ENCODE results near the gene CUL2.
"Not testable (repeated sequence)": the region's sequence is repeated elsewhere in the genome, so short reads cannot be mapped to it uniquely, and the experiment has no call there.

The CUL2 gene

DNA sequence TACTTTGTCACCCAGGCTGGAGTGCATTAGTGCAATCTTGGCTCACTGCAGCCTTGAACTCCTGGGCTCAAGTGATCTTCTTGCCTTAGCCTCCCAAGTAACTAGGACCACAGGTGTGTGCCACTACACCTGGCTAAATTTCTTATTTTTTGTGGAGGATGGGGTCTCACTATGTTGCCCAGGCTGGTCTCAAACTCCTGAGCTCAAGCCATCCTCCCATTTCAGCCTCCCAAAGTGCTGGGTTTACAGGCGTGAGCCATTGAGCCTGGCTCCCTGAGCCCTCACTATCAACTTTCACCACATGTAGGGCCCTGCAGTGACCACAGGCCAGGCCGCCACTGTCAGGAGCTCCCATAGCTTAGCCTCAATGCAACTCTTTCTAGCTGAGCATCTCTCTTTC lies 110.2 kb downstream of the CUL2 start:
- peaks cover 2 to 4% (median 3%) of the 10 kb centered on the region in 3 donors for H3K9me3 ChIP-seq
- no peaks in the 10 kb centered on the region for H3K27me3 ChIP-seq
- no peak overlapping the region for H3K27ac ChIP-seq
- intact Hi-C loops (cut with DNase I; ENCODE audit: low total_unique reads) = no loop called here
- TF ChIP-seq, protein P1, sequence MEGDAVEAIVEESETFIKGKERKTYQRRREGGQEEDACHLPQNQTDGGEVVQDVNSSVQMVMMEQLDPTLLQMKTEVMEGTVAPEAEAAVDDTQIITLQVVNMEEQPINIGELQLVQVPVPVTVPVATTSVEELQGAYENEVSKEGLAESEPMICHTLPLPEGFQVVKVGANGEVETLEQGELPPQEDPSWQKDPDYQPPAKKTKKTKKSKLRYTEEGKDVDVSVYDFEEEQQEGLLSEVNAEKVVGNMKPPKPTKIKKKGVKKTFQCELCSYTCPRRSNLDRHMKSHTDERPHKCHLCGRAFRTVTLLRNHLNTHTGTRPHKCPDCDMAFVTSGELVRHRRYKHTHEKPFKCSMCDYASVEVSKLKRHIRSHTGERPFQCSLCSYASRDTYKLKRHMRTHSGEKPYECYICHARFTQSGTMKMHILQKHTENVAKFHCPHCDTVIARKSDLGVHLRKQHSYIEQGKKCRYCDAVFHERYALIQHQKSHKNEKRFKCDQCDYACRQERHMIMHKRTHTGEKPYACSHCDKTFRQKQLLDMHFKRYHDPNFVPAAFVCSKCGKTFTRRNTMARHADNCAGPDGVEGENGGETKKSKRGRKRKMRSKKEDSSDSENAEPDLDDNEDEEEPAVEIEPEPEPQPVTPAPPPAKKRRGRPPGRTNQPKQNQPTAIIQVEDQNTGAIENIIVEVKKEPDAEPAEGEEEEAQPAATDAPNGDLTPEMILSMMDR (IDR thresholded peaks at IDR 0.05) = no peak
- no peak overlapping the region for H3K4me3 ChIP-seq
- no peak for DNase-seq
- no peaks in the 10 kb centered on the region for H3K36me3 ChIP-seq
- no peaks in the 10 kb centered on the region for H3K4me1 ChIP-seq

DNA sequence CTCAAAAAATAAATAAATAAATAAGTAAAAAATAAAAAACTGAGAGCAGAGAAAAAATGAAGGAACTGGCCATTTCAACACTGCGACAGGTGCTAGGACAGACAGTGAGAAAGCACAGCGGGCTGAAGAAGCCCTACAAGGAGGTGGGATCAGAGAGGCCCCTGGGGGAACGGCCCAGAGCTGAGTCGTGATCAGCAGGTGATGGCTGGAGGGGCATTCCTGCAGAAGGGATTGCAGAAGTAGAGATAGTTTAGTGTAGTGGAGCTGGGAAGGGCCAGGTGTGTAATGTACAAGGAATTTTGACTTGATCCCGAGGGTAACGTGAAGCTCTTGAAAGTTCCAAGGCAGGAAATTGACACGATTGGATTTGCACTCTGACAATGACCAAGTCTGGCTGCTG lies 112.1 kb downstream of the CUL2 start:
- Histone ChIP-seq H3K4me1 (peaks cover 0 to 5% (median 0%) of the 10 kb centered on the region in 4 donors), H3K4me3 (no peak overlapping the region), H3K36me3 (no peaks in the 10 kb centered on the region), H3K9me3 (peaks cover 0 to 3% (median 0%) of the 10 kb centered on the region in 3 donors), H3K27me3 (no peaks in the 10 kb centered on the region), H3K27ac (no peak overlapping the region)
- intact Hi-C loops (cut with DNase I; ENCODE audit: low total_unique reads) = no loop called here
- TF ChIP-seq, protein P1 (IDR thresholded peaks at IDR 0.05) = no peak
- DNase-seq = no peak

DNA sequence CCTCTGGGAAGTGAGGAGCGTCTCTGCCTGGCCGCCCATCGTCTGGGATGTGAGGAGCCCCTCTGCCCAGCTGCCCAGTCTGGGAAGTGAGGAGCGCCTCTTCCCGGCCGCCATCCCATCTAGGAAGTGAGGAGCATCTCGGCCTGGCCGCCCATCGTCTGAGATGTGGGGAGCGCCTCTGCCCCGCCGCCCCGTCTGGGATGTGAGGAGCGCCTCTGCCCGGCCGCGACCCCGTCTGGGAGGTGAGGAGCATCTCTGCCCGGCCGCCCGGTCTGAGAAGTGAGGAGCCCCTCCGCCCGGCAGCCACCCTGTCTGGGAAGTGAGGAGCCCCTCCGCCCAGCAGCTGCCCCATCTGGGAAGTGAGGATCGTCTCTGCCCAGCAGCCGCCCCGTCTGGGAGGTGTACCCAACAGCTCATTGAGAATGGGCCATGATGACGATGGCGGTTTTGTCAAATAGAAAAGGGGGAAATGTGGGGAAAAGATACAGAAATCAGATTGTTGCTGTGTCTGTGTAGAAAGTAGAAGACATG lies 113.7 kb downstream of the CUL2 start:
- intact Hi-C loops (cut with DNase I; ENCODE audit: low total_unique reads); H3K27ac ChIP-seq; H3K9me3 ChIP-seq; H3K36me3 ChIP-seq; DNase-seq; H3K27me3 ChIP-seq; H3K4me3 ChIP-seq: not testable (repeated sequence)
- H3K4me1 ChIP-seq = peaks cover 0 to 14% (median 3%) of the 10 kb centered on the region in 4 donors

DNA sequence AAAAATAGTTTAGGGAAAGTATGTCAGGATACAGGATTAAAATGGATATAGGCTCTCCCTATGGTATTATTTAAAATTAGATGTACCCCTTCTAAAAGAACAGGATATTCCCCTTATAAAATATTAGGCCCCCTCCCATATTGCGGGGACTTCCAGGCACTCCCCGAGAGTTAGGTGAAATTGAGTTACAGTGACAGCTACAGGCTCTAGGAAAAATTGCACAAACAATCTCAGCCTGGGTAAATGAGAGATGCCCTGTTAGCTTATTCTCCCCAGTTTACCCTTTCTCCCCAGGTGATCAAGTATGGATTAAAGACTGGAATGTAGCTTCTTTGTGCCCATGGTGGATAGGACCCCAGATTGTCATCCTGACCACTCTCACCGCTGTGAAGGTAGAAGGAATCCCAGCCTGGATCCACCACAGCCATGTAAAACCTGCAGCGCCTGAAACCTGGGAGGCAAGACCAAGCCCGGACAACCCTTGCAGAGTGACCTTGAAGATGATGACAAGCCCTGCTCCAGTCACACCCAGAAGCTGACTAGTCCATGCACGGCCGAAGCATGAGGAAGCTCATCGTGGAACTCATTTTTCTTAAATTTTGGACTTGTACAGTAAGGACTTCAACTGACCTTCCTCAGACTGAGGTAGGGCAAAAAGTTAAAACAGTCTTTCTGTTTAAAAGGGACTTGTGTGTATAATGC lies 115.6 kb downstream of the CUL2 start:
- H3K4me3 ChIP-seq; H3K9me3 ChIP-seq; H3K36me3 ChIP-seq; H3K27ac ChIP-seq; H3K27me3 ChIP-seq; intact Hi-C loops (cut with DNase I; ENCODE audit: low total_unique reads): not testable (repeated sequence)
- peak in 1 of 2 donors; percentile 24 for DNase-seq
- peaks cover 0 to 15% (median 5%) of the 10 kb centered on the region in 4 donors for H3K4me1 ChIP-seq

DNA sequence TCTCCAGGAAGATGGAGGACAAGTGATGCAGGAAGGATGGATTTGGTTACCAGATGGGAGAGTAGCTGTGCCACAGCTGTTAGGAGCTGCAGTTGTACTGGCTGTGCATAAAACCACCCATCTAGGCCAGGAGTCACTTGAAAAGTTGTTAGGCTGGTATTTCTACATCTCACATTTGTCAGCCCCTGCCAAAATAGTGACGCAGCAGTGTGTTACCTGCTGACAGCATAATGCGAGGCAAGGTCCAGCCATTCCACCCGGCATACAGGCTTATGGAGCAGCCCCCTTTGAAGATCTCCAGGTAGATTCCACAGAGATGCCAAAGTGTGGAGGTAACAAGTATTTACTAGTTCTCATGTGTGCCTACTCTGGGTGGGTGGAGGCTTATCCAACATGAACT lies 116.4 kb downstream of the CUL2 start:
- H3K4me3 ChIP-seq; H3K27me3 ChIP-seq; H3K36me3 ChIP-seq; H3K27ac ChIP-seq; H3K9me3 ChIP-seq; DNase-seq; intact Hi-C loops (cut with DNase I; ENCODE audit: low total_unique reads): not testable (repeated sequence)
- H3K4me1 ChIP-seq = peaks cover 0 to 15% (median 5%) of the 10 kb centered on the region in 4 donors

DNA sequence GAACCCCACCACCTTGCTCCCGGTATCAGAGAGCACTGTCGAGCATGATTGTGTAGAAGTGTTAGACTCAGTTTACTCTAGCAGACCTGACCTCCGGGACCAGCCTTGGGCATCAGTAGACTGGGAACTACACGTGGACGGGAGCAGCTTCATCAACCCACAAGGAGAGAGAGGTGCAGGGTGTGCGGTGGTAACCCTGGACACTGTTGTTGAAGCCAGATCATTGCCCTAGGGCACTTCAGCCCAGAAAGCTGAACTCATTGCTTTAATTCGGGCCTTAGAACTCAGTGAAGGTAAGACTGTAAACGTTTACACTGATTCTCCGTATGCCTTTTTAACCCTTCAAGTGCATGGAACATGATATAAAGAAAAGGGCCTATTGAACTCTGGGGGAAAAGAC lies 117.0 kb downstream of the CUL2 start:
- H3K4me3 ChIP-seq; H3K36me3 ChIP-seq; H3K27me3 ChIP-seq; H3K27ac ChIP-seq; intact Hi-C loops (cut with DNase I; ENCODE audit: low total_unique reads); H3K9me3 ChIP-seq; DNase-seq: not testable (repeated sequence)
- H3K4me1 ChIP-seq = peaks cover 0 to 15% (median 5%) of the 10 kb centered on the region in 4 donors

DNA sequence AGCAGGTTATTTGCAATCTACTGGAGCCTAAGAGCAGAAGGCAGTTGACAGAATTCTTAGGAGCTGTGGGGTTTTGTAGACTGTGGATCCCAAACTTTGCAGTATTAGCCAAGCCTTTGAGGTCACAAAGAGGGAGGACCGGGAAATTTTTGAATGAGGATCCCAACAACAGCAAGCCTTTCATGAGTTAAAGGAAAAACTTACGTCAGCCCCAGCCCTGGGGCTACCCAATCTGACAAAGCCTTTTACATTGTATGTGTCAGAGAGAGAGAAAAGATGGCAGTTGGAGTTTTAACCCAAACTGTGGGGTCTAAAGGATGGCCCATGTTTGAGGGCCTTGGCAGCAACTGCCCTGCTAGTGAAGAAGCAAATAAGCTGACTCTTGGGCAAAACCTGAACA lies 117.5 kb downstream of the CUL2 start:
- H3K4me3 ChIP-seq; DNase-seq; H3K27me3 ChIP-seq; intact Hi-C loops (cut with DNase I; ENCODE audit: low total_unique reads); H3K9me3 ChIP-seq; H3K36me3 ChIP-seq; H3K27ac ChIP-seq: not testable (repeated sequence)
- peaks cover 0 to 15% (median 6%) of the 10 kb centered on the region in 4 donors for H3K4me1 ChIP-seq

DNA sequence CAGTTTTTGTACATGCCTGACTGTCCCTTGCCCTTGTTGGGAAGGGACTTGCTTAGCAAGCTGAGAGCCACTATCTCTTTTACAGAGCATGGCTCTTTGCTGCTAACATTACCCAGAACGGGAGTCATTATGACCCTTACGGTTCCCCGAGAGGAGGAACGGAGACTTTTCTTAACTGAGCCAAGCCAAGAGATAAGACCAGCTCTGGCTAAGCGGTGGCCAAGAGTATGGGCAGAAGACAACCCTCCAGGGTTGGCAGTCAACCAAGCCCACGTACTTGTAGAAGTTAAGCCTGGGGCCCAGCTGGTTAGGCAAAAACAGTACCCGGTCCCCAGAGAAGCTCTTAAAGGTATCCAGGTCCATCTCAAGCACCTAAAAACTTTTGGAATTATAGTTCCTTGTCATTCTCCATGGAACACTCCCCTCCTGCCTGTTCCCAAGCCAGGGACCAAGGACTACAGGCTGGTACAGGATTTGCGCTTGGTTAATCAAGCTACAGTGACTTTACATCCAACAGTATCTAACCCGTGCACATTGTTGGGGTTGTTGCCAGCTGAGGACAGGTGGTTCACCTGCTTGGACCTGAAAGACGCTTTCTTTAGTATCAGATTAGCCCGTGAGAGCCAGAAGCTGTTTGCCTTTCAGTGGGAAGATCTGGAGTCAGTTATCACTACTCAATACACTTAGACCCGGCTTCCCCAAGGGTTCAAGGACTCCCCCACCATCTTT lies 118.4 kb downstream of the CUL2 start:
- H3K36me3 ChIP-seq; H3K9me3 ChIP-seq; H3K4me3 ChIP-seq; DNase-seq; H3K27me3 ChIP-seq; H3K27ac ChIP-seq; intact Hi-C loops (cut with DNase I; ENCODE audit: low total_unique reads): not testable (repeated sequence)
- H3K4me1 ChIP-seq = peaks cover 0 to 19% (median 9%) of the 10 kb centered on the region in 4 donors

Data from tibial artery (tissue), 4 donors.